CD4-positive, alpha-beta T cell treated with Interleukin-15 for 4 hours (primary cell): ENCODE results near the gene ALG12.

Experiments used
- DNase-seq: peaks from one replicate; pipeline ENCODE4 v3.0.0-alpha.2; 2020; ENCODE audit warnings: low spot score

The ALG12 gene

DNA sequence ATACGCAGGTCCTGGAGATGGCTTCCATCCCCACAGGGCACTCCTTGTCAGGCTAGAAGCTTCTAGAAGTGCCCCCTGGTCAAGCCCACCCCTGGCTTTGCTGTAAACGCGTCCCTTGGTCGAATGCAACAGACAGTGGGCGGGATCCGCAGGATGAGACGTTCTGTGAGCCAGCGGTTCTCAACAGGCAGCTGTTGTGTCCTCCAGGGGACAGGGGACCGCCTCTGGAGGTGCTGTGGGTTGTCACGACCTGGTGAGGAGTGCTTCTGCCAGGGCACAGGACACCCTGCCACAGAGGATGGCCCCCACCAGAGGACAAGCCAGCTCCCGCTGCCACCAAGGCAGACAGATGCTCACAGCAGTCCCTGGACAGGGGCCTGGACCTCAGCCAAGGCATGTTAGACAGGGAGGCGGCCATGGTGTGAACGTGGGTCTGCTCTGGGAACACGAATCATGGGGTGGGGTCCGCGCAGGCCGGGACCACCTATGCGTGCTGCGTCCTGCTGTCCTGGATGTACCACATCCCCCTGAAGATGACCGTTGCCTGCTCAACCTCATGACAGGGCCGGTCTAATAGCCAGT is 11.8 kb upstream of the ALG12 start:
- DNase-seq: no peak

DNA sequence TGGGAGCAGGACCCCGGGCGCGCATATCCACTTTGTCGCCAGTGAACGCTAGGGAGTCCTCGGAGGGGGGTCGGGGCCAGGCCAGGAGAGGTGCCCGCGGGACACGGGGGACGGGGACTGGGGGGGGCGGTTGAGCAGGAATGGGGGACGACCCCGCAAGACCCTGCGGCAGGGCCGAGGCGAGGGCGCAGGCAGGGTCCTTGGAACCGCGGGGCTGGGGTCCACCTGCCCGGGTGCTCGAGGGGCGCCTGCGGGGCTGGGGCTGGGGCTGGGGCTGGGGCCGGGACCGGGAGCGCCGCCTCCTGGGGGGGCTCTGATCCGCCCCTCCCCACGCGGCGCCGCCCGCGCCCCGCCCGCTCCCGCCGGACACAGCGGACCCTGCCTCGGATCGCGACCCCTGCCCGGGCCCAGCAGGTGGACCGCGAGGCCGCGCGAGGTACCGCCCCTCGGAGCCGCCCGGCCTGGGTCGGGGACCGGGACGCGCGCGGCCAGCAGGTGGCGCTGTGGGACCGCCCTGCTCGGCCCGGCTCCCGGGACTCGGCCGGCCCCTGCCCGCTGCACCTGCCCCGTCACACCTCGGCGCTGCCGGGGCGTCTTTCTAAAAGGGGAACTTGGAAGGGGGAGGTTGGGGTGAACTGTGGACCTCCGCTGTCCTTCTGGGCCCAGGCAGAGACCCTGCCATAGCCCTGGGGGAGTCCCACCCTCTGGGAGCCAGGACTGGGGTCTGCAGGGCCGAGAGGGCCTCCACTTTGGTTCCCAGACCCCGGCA is 11.2 kb upstream of the ALG12 start:
- DNase-seq: peak; percentile 76

DNA sequence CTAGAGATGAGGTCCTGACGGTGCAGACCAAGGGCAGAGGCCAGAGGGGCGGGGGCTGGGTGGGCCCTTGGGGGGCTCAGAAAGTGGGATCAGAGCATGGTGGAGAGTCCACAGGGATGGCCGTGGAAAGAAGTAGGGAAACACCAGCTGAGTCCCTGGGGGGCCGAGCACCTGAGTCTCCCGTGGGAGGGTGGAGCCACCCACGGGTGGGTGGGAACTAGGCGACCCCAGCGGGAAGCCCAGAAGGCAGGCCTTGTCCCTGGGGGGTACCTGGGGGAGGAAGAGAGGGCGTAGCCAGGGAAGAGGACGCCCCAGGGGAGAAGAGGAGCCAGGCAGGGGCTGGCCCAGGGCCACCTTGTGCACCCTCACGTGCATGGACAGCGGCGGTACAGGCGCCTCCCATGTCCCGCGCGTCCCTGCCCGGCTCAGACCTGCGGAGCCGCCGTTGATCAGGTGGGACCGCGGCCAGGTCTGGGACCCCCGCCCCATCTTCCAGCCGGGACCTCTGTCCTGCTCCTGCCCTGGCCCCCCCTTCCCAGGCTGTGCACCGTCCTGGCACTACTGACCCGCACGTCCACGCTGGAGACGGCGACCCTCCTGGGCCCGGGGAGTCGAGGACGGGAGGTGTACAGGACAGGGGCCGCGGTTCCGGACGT is 10.4 kb upstream of the ALG12 start:
- DNase-seq: no peak

DNA sequence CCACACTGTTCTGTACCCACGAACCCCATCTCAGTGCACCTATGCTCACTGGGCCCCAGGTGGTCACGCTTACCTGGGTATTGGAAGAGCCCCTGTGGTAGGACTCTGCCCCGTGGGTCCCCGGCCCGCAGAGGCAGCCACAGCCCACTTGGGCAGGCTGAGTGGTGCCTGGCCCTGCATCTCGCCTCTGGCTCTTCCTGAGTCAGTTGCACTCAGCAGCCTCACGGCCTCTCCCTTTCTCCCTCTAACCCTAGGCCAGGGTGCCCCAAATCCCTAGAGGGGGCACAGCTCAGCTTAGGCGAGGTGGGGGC is 9.9 kb upstream of the ALG12 start:
- DNase-seq: no peak

DNA sequence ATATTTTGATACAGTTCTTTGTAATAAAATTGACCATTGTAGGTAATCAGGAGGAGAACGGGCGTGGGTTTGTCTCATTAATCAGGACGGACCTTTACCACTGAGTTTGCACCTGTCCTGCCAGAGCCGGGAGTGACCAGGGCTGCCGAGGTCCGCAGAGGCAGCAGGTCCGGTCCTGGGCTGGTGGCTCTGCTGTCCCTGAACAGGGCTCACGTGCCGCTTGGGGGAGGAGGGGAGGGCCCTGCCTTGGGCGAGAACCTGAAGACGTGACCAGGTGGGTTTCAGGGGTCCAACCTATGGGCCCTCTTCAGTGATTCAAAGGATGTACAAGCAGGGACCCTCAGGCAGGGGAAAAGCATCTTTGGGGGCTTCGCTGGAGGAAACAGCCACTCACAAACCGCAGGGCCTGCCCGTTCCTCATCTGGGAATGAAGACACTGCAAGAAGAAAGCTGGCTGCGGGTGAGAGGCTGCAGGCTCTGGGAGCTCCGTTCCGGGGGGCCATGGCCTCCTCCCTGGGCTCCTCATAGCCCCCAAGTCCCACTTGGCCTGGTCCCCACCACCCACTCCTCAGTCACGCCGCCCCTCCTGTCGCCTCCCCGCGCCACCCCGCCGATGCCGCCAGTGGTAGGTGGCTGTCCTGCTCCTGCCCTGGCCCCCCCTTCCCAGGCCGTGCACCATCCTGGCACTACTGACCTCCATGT is 9.4 kb upstream of the ALG12 start:
- no peak for DNase-seq

DNA sequence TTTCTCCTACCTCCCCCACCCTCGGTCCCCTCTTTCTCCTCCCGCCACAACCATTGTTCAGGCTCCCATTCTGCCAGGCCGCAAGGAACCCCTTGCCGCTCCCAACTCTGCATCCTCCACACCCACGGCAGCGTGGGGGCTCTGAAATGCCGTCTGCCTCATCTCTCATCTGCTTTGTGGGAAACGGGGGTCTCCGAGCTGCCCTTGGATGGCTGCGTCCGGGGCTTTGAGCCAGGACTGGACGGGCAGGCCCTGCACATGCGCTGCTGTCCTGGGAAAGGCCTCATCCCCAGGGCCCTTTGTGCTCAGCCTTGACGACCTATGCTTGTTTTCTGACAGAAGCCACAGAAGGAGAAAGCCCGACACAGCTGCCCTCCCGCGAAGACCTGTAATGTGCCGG is 8.7 kb upstream of the ALG12 start:
- DNase-seq: no peak

DNA sequence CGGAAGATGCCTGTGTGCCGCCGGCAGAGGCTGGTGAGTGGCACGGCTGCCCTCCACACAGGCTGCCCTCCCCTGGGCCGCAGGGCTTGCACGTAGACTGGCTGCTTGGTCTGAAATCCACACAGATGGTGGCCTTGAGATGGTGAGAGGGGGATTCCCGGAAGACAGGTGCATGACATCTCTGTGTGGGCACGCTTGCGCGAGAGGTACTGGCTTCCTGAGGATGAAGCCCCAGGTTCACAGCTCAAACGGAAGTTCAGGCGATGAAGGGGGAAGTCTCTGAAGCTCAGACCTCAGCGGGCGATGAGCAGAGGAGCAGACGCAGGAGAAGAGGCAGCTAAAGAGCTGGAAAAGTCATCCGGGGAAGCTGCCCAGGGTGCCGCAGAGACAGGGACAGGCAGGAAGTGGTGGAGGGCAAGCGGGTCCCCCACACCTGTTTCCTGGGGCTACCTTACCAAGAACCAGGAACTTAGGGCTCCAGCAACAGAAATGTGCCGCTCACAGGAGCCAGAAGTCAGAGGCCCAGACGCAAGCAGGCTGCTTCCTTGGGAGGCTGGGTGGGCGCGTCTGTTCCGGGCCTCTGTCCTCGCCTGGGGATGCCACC is 7.4 kb upstream of the ALG12 start:
- peak; percentile 77 for DNase-seq

DNA sequence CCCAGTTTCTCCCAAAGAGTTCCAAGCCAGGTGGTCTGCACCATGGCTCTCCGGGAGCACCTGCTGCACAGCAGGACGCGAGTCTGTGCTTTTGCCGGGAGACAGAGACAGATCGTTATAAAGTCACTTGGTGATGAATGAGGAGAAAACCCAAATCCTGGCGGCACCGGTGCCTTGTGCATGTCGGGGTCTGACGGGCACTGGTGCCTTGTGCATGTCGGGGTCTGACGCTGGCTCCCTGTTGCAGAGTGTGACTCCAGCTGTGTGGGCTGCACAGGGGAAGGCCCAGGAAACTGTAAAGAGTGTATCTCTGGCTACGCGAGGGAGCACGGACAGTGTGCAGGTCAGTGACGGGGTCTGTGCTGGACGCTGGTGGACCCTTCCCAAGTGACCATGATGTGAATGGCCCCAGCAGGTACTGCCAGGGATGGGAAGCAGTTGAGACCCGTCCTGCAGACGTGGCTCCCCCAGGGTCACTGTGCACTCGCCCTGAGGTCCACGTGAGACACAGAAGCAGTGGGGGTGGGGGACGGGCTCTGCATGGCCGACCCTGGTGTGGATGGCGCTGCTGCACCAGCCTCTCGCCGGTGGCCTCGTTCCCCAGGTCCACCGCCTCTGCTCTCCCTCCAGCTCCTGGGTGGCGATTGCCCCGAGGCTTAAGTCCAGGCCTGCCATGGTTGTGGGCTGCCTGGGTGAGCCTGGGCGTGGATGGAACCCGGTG is 6.0 kb upstream of the ALG12 start:
- DNase-seq: no peak

DNA sequence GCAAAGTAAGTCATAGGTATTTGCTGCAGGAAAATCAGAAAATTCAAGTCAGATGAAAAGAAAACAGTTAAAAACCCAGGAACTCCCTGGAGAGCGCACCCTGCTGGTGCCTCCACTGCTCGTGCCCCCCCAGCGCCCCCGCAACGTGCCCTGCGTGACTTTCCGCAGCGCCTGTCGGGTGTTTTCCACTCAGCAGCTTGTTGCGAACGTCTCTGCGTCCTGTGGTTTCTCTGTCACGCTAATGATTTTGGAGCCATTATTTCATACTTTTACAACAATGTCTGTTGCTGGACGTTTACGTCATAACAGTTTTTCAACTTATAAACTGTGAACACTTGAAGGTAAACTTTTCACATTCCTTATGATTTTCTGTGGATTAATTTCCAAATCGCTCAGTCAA is 5.2 kb upstream of the ALG12 start:
- DNase-seq: no peak

DNA sequence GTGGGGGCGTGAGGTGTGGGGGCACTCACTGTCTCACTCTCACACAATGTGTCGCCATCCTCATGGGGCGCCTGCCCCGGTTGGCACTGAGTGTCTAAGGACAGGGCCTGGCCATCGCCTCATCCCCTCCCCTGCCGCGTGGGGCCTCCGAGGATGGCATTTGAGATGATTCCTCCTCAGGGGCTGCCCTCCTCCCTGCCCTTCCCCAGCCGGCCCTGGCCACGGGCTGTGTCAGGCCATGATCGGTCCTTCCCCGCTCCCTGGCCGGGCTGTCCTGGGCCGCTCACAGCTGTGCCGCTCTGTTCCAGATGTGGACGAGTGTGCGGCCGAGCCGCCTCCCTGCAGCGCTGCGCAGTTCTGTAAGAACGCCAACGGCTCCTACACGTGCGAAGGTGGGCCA is 4.7 kb upstream of the ALG12 start:
- no peak for DNase-seq

DNA sequence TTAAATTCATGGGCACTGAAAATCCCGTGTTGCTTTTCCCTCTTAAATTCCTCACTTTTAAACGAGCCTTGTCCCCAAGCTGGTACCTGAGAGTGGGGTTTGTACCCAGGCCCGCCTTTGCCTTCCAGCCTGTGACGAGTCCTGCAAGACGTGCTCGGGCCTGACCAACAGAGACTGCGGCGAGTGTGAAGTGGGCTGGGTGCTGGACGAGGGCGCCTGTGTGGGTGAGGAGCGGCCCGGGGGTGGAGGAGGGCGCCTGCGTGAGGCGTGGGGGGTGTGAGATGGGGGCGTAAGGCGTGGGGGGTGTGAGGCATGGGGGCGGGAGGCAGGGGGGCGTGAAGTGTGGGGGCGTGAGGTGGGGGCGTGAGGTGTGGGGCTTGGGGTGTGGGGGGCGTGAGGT is 4.2 kb upstream of the ALG12 start:
- DNase-seq: no peak

DNA sequence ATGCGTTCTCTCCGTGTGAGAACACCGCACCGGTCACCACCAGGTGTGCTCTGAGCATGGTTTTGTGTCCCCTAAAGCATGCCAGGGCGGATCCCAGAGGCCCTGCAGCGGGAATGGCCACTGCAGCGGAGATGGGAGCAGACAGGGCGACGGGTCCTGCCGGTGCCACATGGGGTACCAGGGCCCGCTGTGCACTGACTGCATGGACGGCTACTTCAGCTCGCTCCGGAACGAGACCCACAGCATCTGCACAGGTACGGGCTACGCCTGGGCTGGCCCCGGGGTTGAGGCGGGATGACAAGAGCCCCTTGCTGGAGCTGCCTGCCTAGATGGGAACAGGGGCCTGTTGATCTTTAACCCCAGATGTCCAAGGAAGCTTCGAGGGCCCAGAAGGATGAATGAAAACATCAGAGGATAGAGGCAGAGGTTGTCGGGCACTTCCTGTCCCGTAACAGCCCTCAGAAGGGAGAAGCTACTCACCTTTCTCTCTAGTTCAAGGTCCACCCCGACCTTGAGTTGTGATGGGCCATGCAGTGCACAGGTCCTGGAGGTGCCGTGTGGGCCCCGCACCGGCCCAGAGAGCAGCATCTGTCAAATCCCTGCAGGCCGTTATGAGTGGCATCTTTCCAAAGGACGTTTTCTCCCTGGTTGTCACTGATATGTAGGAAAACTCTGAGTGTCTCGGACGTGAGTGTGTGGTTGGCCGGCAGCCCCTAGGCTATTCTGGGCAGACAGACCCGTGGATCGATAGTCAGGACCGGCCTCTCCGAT is 3.5 kb upstream of the ALG12 start:
- DNase-seq: no peak

DNA sequence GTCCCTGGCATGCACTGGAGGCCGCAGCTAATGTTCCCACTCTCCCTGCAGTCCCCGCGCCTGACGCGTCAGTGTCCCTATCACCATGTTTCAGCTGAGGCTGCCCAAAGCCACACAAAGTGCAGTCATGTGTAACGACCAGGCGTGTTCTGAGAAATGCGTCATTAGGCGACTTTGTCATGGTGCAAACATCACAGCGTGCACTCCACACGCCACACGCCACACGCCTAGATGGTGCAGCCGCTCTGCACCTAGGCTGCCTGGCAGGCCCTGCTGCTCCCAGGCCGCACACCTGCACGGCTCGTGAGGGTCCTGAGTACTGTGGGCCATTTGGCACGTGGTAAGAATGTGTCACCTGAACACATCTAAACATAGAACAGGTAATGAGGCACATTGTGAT is 2.6 kb upstream of the ALG12 start:
- no peak for DNase-seq

DNA sequence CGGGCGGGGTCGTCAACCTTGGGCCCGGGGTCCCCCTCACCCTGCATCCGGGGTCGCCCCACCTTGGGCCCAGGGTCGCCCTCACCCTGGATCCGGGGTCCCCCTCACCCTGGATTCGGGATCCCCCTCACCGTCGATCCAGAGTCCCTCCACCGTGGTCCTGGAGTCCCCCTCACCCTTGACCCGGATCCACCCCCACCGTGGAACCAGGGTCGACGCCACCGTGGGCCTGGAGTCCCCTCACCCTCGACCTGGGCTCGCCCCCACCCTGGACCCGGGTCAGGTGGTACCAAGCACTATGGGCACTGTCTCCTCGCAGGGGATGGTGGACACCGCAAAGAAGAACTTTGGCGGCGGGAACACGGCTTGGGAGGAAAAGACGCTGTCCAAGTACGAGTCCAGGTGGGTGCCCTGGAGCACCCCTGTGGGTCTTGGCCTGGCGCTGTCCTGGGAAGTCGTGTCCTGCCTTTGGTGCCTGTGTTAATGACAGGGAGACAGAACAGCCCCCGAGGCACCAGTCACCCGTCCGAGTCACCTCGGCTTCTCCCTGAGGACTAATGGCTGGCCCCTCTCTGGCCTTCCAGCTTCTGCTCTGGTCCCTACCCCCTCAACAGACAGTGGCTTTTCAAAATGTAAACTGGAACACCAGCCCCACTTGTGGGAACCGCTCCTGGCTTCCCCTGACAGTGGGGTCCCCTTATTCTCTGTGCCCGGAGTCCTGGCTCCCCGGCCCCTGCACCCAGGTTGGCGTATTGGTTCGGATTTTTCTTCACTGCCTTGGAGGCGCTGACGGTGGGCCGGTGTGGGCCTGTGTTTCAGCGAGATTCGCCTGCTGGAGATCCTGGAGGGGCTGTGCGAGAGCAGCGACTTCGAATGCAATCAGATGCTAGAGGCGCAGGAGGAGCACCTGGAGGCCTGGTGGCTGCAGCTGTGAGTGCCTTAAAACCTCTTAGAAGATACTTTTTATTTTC is 958 bp upstream of the ALG12 start:
- no peak for DNase-seq

DNA sequence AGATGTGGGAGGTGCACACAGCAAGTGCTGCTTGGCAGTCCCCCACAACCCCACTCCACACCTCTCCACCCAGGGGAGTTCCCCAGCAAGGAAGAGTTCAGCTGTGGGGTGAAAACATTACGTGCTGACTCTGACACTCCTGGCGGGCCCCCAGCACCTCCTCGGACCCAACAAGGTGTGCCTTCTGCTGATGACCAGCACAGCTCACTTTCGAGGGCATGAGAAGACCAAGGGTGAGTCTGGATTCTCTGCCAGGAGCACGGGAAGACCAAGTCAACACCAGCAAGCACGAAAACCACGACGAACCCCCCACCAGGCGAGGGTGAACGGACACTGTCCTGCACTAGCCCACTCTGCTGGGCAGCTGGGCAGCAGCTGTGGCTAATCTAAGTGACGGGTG is 1.4 kb downstream of the ALG12 start:
- no peak for DNase-seq

DNA sequence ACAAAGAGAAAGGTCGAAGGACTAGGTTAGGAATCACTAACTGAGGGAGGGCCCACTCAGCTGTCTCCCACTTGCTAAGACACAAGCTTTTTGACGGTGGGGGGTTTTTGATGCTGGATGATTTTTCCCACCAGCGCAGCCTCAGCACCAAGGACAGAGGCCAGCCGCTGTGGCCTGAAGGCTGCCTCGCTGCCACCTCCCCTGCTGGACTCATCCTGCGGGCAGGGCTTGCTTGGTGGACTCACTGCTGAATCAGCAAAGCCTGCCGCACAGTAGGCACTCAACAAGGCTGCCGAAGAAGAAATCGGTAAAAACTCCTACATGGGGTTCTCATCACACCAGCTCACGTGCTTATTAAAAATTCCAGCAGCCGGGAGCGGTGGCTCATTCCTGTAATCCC is 2.6 kb downstream of the ALG12 start:
- no peak for DNase-seq

DNA sequence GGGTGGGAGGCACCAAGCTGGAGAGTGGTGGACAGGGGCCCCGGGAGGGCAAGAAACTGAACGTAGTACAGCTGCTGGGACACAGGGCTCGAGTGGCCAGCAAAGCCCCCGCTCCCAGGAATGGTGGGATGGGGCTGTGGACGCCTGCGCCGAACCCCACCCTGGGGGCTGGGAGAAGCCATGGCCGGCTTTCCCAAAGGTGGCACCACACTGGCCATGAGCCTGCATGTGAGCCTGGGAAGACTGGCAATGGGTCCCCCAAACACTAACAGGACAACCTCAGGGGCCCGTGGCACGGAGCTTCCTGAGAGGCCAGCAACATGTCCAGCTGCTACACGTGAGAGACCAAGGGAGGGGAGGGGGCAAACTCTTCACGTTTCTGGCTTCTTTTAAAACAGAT is 4.0 kb downstream of the ALG12 start:
- DNase-seq: no peak

DNA sequence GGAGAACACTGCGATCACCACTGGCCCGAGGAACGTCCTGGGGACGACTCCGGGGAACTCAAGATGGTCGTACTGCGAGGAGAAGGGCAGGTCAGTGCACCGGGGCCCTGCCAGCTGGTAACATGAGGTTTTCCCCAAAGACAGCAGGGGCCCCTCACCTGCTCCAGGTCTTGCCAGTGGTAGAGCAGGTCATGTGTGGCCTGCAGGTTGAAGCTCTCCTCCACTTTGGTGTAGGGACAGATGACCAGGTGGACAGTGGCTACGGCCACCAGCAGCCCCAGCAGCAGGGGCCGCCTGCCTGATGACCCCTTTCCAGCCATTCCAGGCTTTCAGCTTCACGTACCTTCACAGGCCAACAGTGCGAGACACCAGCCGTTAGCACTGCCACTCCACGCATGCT is 4.8 kb downstream of the ALG12 start:
- DNase-seq: no peak

DNA sequence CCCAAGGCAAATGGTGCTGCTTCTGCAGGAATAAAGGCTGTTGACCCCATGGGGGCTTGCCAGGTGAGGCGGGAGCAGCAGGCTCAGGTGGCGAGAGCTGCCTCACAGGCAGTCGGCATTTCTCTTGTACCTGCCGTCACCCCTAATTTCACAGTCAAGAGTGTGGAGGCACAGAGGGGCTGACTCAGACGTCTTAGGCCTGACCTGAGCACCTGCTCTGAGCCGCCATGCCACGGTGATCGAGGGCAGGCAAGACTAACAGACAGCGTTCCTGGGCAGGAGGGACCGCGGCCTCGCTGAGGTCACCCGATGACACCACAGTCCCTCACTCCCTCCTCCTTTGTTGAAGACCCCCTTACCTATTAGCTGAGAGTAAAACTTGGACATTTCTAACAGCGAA is 5.2 kb downstream of the ALG12 start:
- no peak for DNase-seq
